ENCODE data around the gene CCT7. TPM values are rescaled to one million over a fixed set of nuclear protein-coding genes. Genes with fewer than 3 reads are reported as not detected.

The CCT7 gene
- total and polyA plus RNA-seq, 2 of the 8 experiments (the other 6 are each of a cell fraction or from before 2014, with no cell fraction given) = 440 to 474 TPM

DNA sequence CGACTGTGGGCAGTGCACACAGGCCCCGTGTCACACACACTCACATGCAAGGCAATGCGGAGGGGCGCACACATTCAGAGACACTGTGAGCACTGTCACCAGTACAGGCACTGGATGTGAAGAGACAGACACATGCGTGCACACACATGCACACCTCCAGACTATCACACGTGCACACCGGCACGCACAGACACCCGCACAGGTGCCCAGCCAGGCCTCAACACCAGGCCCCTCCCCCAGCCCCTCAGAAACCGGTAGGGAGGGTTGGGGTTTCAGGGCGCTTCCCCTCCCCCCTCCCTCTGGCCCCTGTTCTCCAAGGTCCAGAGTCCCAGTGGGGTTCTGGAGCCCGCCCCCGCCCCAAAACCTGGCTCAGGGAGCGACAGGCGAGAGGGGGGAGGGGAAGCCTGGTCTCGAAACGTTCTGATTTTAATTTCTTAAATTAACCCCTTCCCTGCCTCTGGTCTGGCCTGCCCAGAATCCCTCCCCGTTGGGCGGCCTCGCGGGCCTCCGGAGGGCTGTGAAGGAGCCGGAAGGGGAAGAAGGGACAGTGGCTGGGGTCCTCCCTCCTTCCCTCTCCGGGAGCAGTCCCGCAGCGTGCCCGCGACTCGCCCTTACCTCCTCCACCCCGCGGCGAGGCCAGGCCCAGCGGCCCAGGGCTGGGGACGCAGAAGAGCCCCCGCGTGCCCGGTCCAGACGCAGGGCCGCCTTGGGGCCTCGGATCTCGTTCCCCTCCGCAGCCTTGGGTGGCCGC, 49.6 kb downstream of the CCT7 start:
- Histone ChIP-seq H3K79me1 (ENCODE audit: low read depth, low read length) (peaks cover 14% of the 10 kb centered on the region), H2BK12ac (ENCODE audit: low read depth, low read length) (peak overlapping the region; percentile 97), H3K36me3 (ENCODE audit: control insufficient read depth in 2 of 4, insufficient read depth in 4 of 4, low read length in 3 of 4) (peaks cover 0 to 7% (median 0%) of the 10 kb centered on the region in 4 experiments; a peak in 1 of 8 replicates), H3K4me1 (replicated peaks in 1 of 4; ENCODE audit: control insufficient read depth in 3 of 4, insufficient read depth in 4 of 4, low read length in 3 of 4) (peaks cover 5 to 17% (median 10%) of the 10 kb centered on the region in 4 experiments), H3K79me2 (ENCODE audit: control insufficient read depth in 1 of 2, insufficient read depth in 2 of 2, low read length in 2 of 2) (peaks cover 0 to 30% of the 10 kb centered on the region in 2 experiments; a peak in 3 of 4 replicates), H3K27me3 (replicated peaks in 1 of 4; ENCODE audit: control insufficient read depth in 3 of 4, extremely low read depth in 1 of 4, insufficient read depth in 3 of 4, low read length in 3 of 4) (peaks cover 0 to 20% (median 10%) of the 10 kb centered on the region in 4 experiments; a peak in 6 of 7 replicates), H4K91ac (replicated peaks; ENCODE audit: insufficient read length, low read length) (peak overlapping the region; percentile 75), H3K18ac (ENCODE audit: extremely low read depth, low read length) (peak overlapping the region; percentile 95), H2BK120ac (replicated peaks; ENCODE audit: low read depth, low read length) (peak overlapping the region; percentile 28), H3K4me2 (ENCODE audit: insufficient read depth in 1 of 2, low read depth in 2 of 2, low read length in 2 of 2) (peak overlapping the region; percentile 91 to 95), H3K4ac (replicated peaks; ENCODE audit: insufficient read length, low read depth, low read length) (peak overlapping the region; percentile 32), H3K23me2 (ENCODE audit: low read depth, low read length) (peaks cover 17% of the 10 kb centered on the region), H3K9me3 (ENCODE audit: insufficient read depth in 2 of 2, low read depth in 1 of 2, low read length in 1 of 2) (no peaks in the 10 kb centered on the region), H2BK5ac (ENCODE audit: low read depth, low read length) (peak overlapping the region; percentile 94), H4K5ac (ENCODE audit: insufficient read length, low read depth, low read length) (peak overlapping the region; percentile 68), H4K20me1 (replicated peaks in 1 of 2; ENCODE audit: control insufficient read depth in 1 of 2, insufficient read depth in 2 of 2, low read length in 2 of 2) (peaks cover 2 to 24% of the 10 kb centered on the region in 2 experiments), H3K27ac (ENCODE audit: low read depth, low read length) (peak overlapping the region; percentile 49; the same call in 1 of the 2 replicates), H3K9ac (replicated peaks in 1 of 4; ENCODE audit: extremely low read depth in 1 of 4, low read depth in 3 of 4, low read length in 3 of 4) (peak overlapping the region; percentile 58 to 74 (median 72)), H4K8ac (ENCODE audit: extremely low read depth, insufficient read depth, low read length) (peak overlapping the region; percentile 90), H3K56ac (replicated peaks; ENCODE audit: insufficient read length, low read depth, low read length) (peak overlapping the region; percentile 22), H2BK15ac (ENCODE audit: low read length) (peak overlapping the region; percentile 25; the same call in 1 of the 2 replicates), H3K23ac (ENCODE audit: insufficient read length) (no peak overlapping the region), H2AFZ (ENCODE audit: low read length) (no peak overlapping the region), H3K4me3 (ENCODE audit: extremely low read depth in 1 of 4, insufficient read depth in 2 of 4, low read depth in 3 of 4, low read length in 4 of 4) (peak overlapping the region; percentile 68 to 92 (median 76)), H2BK20ac (ENCODE audit: low read length) (peak overlapping the region; percentile 61; the same call in 1 of the 2 replicates), H3K14ac (ENCODE audit: insufficient read length) (no peak overlapping the region), H2AK5ac (ENCODE audit: low read depth, low read length) (peak overlapping the region; percentile 95; the same call in 1 of the 2 replicates)
- POLR2A ChIA-PET (ENCODE audit: partially characterized antibody) = interaction anchor here (0.9 to 1.6 kb wide), 7 partner anchors 9 to 39 kb away, joined by 3 to 5 read pairs (median 4); no protein-coding TSS in a partner anchor
- 6% methylated on average over 33 of the region's 43 CpGs; no CpG with 5 or more reads in 1 of the 2 experiments for WGBS, 2 experiments (ENCODE audit: extremely low coverage in 1 of 2, insufficient coverage in 1 of 2, insufficient read length in 1 of 2, insufficient replicate concordance in 2 of 2, low coverage in 1 of 2, low lambda C conversion rate in 2 of 2, missing lambda C conversion rate in 1 of 2)
- DNase-seq (ENCODE audit: low read depth in 1 of 2, low spot score in 2 of 2) (peak in 1 of 2 experiments; percentile 78), FAIRE-seq (no peak)
- CTCF ChIA-PET (ENCODE audit: partially characterized antibody) = interaction anchor here (1.0 to 1.2 kb wide), 2 partner anchors 22 to 47 kb away, joined by 3 to 4 read pairs; no protein-coding TSS in a partner anchor
- TF ChIP-seq JUN (IDR thresholded peaks at IDR 0.05; ENCODE audit: low read depth, low read length) (no peak), RNF2 (IDR thresholded peaks at IDR 0.05; ENCODE audit: borderline replicate concordance, low read depth, low read length, missing control alignments, poor library complexity, severe bottlenecking) (no peak), NANOG (IDR thresholded peaks at IDR 0.05; ENCODE audit: insufficient read depth, low read depth, low read length, poor library complexity, severe bottlenecking) (no peak), SP2 (IDR thresholded peaks at IDR 0.05; ENCODE audit: low read length) (no peak), KDM1A (IDR thresholded peaks at IDR 0.05; ENCODE audit: borderline replicate concordance, low read length) (no peak), SP4 (IDR thresholded peaks at IDR 0.05; ENCODE audit: low read length) (0 out of 2 replicates have a peak, but pooled peaks have one; percentile 53), POLR2AphosphoS5 (IDR thresholded peaks at IDR 0.05; ENCODE audit: low read depth, low read length) (peak; percentile 28; the same call in 1 of the 2 replicates), ATF2 (IDR thresholded peaks at IDR 0.05; ENCODE audit: low read length) (no peak)

All from H1 (cell line).